GM23248 (cell line): ENCODE measurements around the gene RFX8.

Source experiments
- EZH2 ChIP-seq: fragments of 200-600 bp; sonication (generic); IDR thresholded peaks from 2 replicates; pipeline ENCODE4 v1.6.1; 2018; ENCODE audit warnings: antibody characterized with exemption, mild to moderate bottlenecking; ENCODE audit not compliant: insufficient read depth, poor library complexity, severe bottlenecking
- EZH2phosphoT487 ChIP-seq: fragments of 200-600 bp; sonication (generic); IDR thresholded peaks from 2 replicates; pipeline ENCODE4 v1.6.1; 2018; ENCODE audit warnings: antibody characterized with exemption, moderate library complexity, mild to moderate bottlenecking, low read depth; ENCODE audit not compliant: insufficient read depth

- TF ChIP-seq EZH2 (no peak), EZH2phosphoT487 (no peak)
Measured at GRCh38 chr2:101357376-101357775, 117.5 kb downstream of the RFX8 start.
